Measurements from ENCODE around the gene C5.

C5 gene

GRCh38 chr9:120922404-120923195 lies 127.5 kb downstream of the C5 start:
- DNase-seq, result no peak

- no peak for DNase-seq
Measured at GRCh38 chr9:120921661-120922181, 128.4 kb downstream of the C5 start.

GRCh38 chr9:120920806-120921178 lies 129.3 kb downstream of the C5 start:
- DNase-seq, result no peak

- DNase-seq, result no peak
Measured at GRCh38 chr9:120919843-120920805, 130.0 kb downstream of the C5 start.

- no peak for DNase-seq
Measured at GRCh38 chr9:120918931-120919842, 130.9 kb downstream of the C5 start.

GRCh38 chr9:120917929-120918762 lies 131.9 kb downstream of the C5 start:
- no peak for DNase-seq

- no peak for DNase-seq
Measured at GRCh38 chr9:120916991-120917880, 132.8 kb downstream of the C5 start.

GRCh38 chr9:120916588-120916987 lies 133.5 kb downstream of the C5 start:
- no peak for DNase-seq

- DNase-seq, result no peak
Measured at GRCh38 chr9:120915854-120916470, 134.1 kb downstream of the C5 start.

GRCh38 chr9:120914953-120915352 lies 135.1 kb downstream of the C5 start:
- no peak for DNase-seq

- DNase-seq, result no peak
Measured at GRCh38 chr9:120914396-120914795, 135.7 kb downstream of the C5 start.

GRCh38 chr9:120913647-120914264 lies 136.3 kb downstream of the C5 start:
- no peak for DNase-seq

GRCh38 chr9:120912958-120913646 lies 137.0 kb downstream of the C5 start:
- no peak for DNase-seq

- DNase-seq, result no peak
Measured at GRCh38 chr9:120911295-120911837, 138.7 kb downstream of the C5 start.

- DNase-seq, result no peak
Measured at GRCh38 chr9:120910643-120911042, 139.4 kb downstream of the C5 start.

- DNase-seq, result no peak
Measured at GRCh38 chr9:120909904-120910303, 140.2 kb downstream of the C5 start.

GRCh38 chr9:120905315-120906164 lies 144.5 kb downstream of the C5 start:
- DNase-seq, result peak; percentile 94

GRCh38 chr9:120904978-120905301 lies 145.1 kb downstream of the C5 start:
- DNase-seq, result no peak
